Kasumi-1 (cell line): ENCODE results near the gene CHMP2A.

Source experiments
- DNase-seq, 2 experiments: peaks; one replicate each; lab custom pipeline; 2025; lab: John Stamatoyannopoulos, UW

Gene CHMP2A

GRCh38 chr19:58569943-58570670 is 15.2 kb upstream of the CHMP2A start:
- DNase-seq = no peak

GRCh38 chr19:58569191-58569942 is 14.5 kb upstream of the CHMP2A start:
- DNase-seq = no peak

- DNase-seq = no peak
Measured at GRCh38 chr19:58568453-58569130, 13.7 kb upstream of the CHMP2A start.

- DNase-seq = no peak
Measured at GRCh38 chr19:58566989-58567388, 12.1 kb upstream of the CHMP2A start.

- no peak for DNase-seq
Measured at GRCh38 chr19:58563823-58564222, 8.9 kb upstream of the CHMP2A start.

- no peak for DNase-seq
Measured at GRCh38 chr19:58563034-58563573, 8.2 kb upstream of the CHMP2A start.

- no peak for DNase-seq
Measured at GRCh38 chr19:58562122-58563033, 7.5 kb upstream of the CHMP2A start.

- no peak for DNase-seq
Measured at GRCh38 chr19:58561373-58562121, 6.6 kb upstream of the CHMP2A start.

GRCh38 chr19:58560921-58561320 is 6.0 kb upstream of the CHMP2A start:
- DNase-seq = no peak

- DNase-seq = no peak
Measured at GRCh38 chr19:58560007-58560887, 5.3 kb upstream of the CHMP2A start.

- DNase-seq = no peak
Measured at GRCh38 chr19:58559275-58560006, 4.5 kb upstream of the CHMP2A start.

- no peak for DNase-seq
Measured at GRCh38 chr19:58558623-58559274, 3.8 kb upstream of the CHMP2A start.

- no peak for DNase-seq
Measured at GRCh38 chr19:58558066-58558622, 3.2 kb upstream of the CHMP2A start, which contains the start of gene UBE2M. Gene UBE2M, minus strand, starts transcription at chr19:58558611. Its CDS starts 230 bp downstream, at chr19:58558381.

- no peak for DNase-seq
Measured at GRCh38 chr19:58557221-58558065, 2.5 kb upstream of the CHMP2A start.

GRCh38 chr19:58556622-58557220 is 1.8 kb upstream of the CHMP2A start:
- no peak for DNase-seq

GRCh38 chr19:58555920-58556621 is 1.2 kb upstream of the CHMP2A start:
- DNase-seq = no peak
